HG03039 (cell line): ENCODE measurements around the gene INPP5A.
"Not testable (repeated sequence)": the region's sequence is repeated elsewhere in the genome, so short reads cannot be mapped to it uniquely, and the experiment has no call there.

Experiments
- ATAC-seq: cut with Tn5 transposase; IDR thresholded peaks from one replicate; pipeline ENCODE4 v1.9.1; 2021; ENCODE audit warnings: mild to moderate bottlenecking, moderate library complexity; ENCODE audit not compliant: unreplicated experiment

Gene INPP5A

DNA sequence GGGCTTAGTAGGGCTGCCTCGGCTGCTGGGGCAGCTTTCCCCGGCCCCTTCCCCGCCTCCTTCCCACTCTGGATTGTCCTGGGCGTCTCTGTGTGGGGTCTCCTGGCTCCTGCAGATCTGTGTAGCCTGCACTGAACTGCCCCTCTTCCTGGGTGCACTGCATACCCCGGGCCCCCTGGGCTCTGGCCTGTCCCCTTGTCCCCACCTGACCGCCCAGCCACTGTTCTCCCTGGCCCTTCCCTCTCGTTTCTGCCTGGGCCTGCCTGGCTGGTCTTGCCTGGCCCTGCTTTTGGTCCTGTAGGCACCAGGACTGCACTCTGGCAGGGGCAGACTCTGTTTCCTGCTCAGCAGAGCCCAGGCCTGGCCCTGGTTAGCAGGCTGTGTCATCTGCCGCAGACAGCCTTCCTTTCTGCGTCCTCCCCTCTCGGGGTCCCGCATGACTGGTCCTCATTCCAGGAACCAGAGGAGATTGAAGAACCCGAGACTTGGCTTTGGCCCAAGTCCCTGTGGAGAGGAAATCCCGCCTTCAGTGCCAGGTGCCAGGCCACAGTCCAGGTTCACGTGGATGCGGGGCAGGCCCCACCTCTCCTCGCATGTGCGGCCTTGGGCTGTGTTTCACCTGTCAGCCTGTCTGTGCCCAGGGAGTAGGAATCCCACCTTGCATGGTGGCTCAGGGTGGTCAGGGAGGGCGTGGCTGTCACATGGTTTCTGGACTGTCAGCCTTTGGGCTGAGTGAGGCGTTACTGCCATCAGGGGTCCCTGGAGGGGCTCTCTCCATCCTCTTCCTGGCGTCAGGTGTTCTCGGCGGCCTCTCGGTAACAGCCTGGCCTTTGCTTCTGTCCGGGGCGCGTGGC, 9.2 kb downstream of the INPP5A start:
- ATAC-seq: no peak

DNA sequence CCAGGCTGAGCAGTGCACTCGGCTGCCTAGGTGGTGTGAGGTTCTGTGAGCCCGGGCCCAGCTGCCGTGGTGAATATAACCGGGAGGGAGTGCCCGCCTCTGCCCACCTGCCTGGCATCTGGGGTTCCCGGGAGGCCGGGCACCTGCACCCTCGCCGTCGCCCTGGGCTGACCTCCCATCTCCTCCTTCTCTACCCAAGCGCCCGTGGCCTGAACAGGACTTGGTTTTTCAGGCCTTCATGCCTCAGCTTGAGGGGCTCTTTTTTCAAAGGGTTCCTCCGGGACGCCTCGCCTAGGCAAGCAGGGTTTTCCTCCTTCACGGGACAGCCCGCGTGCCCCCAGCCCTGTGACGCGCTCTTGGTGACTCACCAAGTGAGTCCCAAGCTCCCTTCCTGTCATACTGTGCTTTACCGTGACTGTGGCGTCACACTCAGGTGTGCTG, 9.9 kb downstream of the INPP5A start:
- ATAC-seq: no peak

DNA sequence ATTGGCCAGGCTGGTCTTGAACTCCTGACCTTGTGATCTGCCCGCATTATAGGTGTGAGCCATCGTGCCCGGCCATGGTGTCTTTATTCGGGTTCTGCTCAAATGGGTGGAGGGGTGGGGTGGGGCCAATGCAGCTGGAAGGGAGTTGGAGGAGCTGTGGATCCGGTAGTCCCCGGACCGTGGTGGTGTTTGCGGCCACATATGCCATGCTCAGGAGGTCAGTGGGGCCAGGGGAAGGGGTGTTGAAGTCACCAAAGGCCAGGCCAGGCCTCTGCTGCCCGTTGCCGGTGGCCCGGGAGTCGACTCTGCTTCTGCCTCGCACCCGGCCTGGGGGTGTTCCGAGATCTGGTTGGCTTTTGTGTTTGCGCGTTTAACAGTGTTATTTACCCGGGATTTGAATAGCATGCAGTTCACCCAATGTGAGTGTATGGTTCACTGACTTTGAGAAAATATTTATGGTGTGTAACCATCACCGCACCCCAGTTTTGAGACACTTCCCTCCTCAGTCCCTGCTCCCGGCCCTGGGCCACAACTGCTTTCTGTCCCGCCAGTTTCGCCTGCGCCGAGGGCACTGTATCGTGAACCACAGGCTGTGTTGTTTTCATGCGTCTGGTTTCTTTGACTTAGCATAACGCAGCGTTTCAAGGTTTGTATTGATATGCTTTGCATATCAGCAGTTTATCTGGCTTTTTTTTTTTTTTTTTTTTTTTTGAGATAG, 10.7 kb downstream of the INPP5A start:
- ATAC-seq: no peak

- ATAC-seq: no peak
Measured at GRCh38 chr10:132548869-132549268, 11.3 kb downstream of the INPP5A start.

GRCh38 chr10:132549371-132549770, 11.8 kb downstream of the INPP5A start:
- ATAC-seq: no peak

GRCh38 chr10:132550366-132551092, 12.9 kb downstream of the INPP5A start:
- no peak for ATAC-seq

DNA sequence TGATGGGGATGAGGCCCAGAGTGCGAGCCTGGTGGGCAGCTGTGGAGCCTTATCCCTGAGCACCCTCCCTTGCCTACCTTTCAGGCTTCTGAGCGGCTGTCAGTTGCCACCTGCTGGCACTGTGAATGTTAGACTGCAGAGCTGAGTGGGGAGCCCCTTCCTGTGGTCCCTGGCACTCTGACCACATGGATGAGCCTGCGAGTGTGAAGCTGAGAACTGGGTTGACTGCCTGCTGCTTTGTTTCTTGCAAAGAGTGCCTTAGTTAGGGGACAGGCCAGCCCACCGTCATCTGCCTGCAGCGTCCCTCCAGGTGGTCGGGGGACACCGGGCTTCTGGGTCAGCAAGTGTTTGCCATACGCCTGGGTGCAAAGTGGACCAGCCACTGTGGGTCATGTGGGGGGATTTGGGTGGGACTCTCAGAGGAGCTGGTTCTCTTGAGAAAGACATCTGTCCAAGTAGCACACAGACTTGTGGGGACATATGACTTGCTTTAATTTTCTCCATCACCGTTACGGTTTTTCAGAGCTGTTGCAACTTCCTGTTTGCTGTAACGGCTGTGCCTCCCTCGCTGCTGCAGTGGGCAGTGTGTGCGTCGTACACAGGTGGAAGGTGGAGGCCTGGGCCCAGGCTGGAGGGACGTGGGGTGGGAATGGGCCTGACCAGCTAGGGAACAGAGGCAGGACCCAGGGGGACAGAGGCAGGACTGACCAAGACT, 13.7 kb downstream of the INPP5A start:
- no peak for ATAC-seq

DNA sequence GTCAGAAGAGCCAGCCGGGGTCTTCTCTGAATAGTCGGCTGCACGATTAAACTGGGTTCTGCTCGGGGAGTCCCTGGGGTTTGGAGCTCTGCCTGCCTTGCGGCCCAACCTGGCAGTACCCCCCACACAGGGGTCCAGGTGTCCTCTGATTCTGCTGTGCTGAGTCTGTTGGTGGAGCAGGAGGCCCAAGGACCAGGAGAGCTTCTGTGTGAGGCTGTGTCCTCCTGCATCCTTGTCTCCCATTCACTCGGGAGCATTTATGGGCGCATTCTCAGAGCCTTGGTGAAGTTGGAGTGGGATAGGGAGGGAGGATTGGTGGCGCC, 14.2 kb downstream of the INPP5A start:
- ATAC-seq: no peak

DNA sequence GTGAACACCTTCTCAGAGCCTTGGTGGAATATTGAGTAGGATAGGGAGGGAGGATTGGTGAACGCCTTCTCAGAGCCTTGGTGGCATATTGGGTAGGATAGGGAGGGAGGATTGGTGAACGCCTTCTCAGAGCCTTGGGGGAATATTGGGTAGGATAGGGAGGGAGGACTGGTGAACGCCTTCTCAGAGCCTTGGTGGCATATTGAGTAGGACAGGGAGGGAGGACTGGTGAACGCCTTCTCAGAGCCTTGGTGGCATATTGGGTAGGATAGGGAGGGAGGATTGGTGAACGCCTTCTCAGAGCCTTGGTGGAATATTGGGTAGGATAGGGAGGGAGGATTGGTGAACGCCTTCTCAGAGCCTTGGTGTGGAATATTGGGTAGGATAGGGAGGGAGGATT, 15.0 kb downstream of the INPP5A start:
- ATAC-seq: not testable (repeated sequence)

- ATAC-seq: not testable (repeated sequence)
Measured at GRCh38 chr10:132553568-132553967, 16.0 kb downstream of the INPP5A start.

GRCh38 chr10:132554053-132554990, 16.7 kb downstream of the INPP5A start:
- no peak for ATAC-seq

DNA sequence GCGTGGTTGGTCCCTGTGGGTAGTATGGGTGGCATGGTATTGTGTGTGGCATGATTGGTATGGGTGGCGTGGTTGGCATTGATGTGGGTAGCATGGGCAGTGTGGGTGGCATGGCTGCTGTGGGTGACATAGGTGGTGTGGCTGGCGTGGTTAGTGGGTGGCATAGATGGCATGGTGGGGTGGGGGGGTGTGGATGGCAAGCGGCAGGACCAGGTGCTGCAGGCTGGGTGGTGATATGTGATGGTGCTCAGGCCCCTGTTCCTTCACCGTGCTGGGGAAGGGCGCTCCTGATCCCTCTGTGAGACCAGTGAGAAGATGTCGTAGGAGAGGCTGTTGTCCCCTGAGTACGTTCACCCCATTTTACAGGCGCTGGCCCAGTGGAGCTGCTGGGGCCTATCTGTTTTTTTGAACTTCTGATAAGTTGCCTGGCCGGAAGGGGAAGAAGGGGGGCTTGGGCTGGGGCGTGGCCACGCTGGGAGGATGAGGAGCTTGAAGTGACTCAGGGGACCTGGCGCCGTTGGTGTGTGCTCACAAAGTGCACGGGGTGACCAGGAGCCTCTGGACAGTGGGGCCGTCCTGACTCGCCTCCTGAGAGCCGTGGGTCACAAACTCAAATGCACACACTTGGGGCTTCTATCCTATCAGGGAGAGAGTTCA, 17.5 kb downstream of the INPP5A start:
- no peak for ATAC-seq

GRCh38 chr10:132555648-132556575, 18.3 kb downstream of the INPP5A start:
- ATAC-seq: no peak

- ATAC-seq: no peak
Measured at GRCh38 chr10:132556994-132557441, 19.4 kb downstream of the INPP5A start.

DNA sequence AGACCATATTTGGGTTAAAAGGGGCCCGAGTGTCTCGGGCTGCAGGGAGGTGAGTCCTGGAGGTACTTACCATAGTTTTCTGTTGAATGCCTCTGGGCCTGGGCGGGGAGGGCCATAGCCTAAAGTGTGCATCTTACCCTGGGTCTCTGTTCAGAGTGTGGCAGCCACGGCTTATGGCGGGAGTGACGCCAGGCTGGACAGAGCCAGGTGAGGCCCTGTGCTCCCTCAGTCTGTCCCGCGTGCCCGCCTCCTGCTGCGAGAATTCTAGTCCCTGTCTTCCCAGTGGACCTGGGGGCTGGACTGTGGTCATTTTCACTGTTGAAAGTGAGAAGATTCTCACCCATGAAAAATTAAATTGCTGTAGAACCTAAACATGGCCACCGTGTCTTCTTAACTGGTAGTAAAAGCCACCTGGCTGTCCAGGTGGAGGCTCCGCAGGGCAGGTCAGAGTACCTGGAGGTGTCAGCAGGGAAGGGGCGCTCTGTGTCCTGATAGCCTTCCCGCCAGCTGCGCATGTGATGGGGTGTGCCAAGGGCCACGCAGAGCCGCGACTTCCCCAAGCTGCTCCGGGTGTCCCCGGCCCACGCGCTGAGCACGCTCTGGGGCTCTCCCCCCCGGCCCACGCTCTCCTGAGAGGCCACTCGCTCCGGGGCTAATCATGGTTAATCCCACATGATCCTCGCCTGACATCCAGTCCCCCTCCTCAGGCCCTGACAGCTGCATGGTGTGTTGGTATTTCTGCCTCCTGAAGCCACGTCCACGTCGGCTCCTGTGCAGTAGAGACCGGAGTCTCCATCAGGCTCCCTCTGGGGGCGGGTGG, 20.3 kb downstream of the INPP5A start:
- no peak for ATAC-seq

GRCh38 chr10:132558516-132559413, 21.2 kb downstream of the INPP5A start:
- no peak for ATAC-seq
